H1 (cell line): Measurements from ENCODE around the gene ULK2. TPM values are rescaled to one million over a fixed set of nuclear protein-coding genes. Genes with fewer than 3 reads are reported as not detected.

Experiments used
- SIN3A ChIP-seq, 2 experiments: IDR thresholded peaks in 1 of 2; conservative IDR thresholded peaks in 1 of 2; 2 replicates each; pipeline ENCODE4 v1.6.1; 2011 to 2012; ENCODE audit warnings: low read length in 2 of 2, improper control_type of control experiment in 1 of 2, low read depth in 1 of 2, mild to moderate bottlenecking in 1 of 2
- polyA plus RNA-seq, 7 experiments: library from polyadenylated mRNA; depleted of rRNA in 3 of 7; stranded (reverse) in 5 of 7; unstranded in 2 of 7; fragments of >200 nt in 5 of 7; fragments of 200-250 nt in 2 of 7; gene quantifications; 1 replicate in 5 of 7; 2 replicates in 1 of 7; 4 replicates in 1 of 7; pipeline versions ENCODE4 v1.2.1 to v1.2.3, GENCODE V29; 2011 to 2013; ENCODE audit warnings: missing spikeins in 2 of 7, mixed read lengths in 2 of 7
- total RNA-seq: library from RNA; stranded (reverse); fragmentation: NEBNext Ultra II Directional; extraction: Animal tissue kit (Norgen Biotek cat#: 25700); gene quantifications from 2 replicates; pipeline ENCODE4 v1.2.1, GENCODE V29; 2021

Gene ULK2
- total and polyA plus RNA-seq, 2 of the 8 experiments (the other 6 are each of a cell fraction or from before 2014, with no cell fraction given): 5.3 to 9.8 TPM

DNA sequence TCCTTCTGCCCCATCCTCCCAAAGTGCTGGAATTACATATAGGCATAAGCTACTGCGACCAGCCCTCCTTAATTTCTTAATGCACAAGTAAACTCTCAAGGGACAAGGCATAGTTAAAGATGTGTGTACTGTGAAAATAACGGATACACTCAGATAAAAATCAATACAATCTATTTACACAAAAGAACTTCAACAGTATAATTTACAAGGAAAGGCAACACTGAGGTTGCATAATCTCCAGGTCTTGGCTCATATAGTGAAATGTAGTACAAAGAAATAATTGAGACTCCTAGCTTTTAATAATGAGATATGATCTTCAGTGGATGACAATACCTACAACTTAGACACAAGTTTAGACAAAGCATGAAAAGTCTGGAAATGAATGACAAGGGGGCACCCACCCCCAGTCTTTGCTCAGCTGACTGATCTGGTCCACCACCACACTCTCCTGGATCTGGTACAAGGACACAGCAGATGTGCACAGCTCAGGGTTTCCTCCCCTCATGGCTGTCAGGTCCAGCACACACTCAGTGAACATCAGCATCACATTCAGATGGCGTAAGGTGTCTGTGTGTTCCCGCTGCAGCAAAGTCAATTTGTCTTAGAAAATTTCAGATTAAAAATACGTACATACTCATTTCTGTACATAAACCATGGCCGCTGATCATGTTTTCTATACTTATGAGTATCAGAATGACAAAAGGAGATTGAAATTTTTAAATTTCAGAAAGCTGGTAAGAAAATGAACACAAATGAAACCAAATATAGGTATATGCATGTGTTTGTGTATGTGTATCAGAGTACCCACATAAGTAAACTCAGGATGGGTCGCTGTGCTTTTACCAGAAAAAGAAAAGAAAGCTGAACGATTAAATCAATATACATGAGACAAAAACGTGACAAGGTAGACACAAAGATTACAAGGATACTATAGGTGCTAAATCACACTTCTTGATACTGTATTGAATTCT, 86.0 kb downstream of the ULK2 start (continued):
- no peak for TF ChIP-seq SIN3A (conservative IDR thresholded peaks at IDR 0.05 in 1 of 2, IDR thresholded peaks at IDR 0.05 in 1 of 2; ENCODE audit: low read depth in 1 of 2, low read length in 2 of 2)
